HUDEP-2 (cell line): Measurements from ENCODE around the gene TCERG1L.
"Not testable (repeated sequence)": the region's sequence is repeated elsewhere in the genome, so short reads cannot be mapped to it uniquely, and the experiment has no call there.

Source experiments
- DNase-seq, 76 experiments: peaks; one replicate each; lab custom pipeline; 2025; ENCODE audit not compliant: unreplicated experiment in 76 of 76; lab: John Stamatoyannopoulos, UW

Gene TCERG1L, protein sequence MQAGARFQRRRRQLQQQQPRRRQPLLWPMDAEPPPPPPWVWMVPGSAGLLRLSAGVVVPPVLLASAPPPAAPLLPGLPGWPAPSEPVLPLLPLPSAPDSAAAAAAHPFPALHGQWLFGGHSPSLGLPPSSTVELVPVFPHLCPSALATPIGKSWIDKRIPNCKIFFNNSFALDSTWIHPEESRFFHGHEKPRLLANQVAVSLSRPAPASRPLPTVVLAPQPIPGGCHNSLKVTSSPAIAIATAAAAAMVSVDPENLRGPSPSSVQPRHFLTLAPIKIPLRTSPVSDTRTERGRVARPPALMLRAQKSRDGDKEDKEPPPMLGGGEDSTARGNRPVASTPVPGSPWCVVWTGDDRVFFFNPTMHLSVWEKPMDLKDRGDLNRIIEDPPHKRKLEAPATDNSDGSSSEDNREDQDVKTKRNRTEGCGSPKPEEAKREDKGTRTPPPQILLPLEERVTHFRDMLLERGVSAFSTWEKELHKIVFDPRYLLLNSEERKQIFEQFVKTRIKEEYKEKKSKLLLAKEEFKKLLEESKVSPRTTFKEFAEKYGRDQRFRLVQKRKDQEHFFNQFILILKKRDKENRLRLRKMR

DNA sequence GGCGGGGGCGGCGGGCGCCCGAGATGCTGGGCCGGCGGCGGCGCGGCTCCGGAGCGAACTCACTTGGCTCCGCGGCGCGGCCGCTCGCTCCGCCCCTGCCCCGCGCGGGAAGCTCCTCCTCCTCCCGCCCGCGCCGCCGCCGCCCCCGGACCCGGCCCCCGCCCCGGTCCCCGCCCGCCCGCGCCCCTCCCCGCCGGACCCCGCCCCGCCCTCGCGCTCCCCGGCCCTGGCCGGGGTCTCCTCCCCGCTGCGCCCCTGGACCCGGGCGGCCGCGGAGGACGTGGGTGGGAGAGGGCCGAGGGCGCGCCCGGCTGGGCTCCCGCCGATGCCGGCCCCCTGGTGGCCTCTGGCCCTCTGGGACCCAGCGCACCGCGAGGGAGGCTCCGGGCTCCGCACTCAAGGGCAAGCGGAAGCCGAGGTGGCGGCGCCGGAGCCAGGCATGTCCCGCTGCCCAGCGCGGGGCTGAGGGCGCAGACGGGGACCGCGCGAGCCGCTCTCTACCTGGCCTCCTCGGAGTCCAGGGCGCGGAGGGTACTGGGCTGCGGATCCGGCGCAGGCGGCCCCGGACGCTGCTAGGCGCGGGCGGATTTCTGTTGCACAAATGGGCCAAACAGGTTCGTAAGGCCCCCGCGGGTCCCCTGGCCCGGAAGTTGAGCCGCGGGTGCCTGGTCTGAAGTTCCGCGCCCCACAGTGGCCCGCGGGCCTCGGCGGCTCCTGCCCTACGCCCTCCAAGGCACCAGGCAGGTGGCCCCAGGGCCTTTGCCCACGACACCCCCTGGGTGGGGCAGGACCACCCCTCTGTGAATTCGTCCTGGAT is at the start of gene TCERG1L:
Gene TCERG1L (minus strand): TSS at position 61 of the 817 bp plus-strand sequence. CDS start 86 bp downstream, outside the sequence.
- no peak for DNase-seq

DNA sequence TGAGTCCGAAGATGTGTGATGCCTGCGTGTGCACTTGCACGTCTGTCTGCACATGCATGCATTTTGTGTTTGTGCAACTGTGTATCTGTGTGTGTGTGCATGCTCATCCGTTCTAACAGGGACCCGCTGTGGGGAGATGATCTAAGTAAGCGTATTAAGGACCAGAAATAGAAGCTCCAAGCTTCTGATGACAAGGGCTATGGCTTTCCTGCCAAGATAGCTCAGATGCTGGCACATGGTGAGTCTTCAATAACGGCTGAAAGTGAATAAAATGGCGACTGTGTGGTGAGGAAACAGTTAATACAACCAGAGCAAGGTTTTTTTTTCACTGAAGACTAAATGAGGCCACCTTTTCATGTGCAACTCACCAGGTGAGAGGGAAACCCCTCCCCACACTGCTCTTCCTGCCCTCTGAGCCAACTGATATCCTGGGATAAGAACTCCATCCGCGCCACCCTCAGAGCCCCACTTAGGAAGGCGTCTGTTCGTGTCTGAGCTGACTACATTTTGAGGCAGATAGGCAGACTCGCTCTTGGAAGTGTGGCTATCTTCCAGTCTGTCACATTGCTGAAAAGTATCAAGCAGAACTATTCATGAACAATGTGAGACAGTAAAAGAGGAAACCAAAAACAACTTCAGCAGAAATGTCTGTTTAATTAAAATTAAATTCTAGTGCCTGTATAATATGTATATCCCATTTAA is 47.4 kb upstream of the TCERG1L start:
- DNase-seq = no peak

- no peak for DNase-seq
These were observed 44.9 kb upstream of the TCERG1L start for GRCh38 chr10:131356442-131356841.

DNA sequence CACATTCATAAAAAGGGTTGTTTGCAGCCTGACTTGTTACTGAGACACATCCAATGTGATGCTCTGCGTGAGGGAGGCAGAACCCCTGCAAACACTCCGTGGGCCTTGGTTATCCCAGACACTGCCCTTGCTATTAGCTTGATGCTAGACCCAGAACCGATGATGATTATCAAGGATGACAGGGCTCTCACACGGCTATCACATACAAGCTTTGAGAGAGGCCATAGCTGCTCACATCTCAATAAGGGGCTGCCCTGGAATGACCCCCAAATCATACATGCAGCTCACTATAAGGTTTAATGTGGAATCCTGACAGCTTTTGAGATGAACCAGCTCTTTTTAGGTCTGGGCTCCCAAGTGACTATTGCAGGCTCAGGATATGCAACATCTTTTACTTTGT is 44.4 kb upstream of the TCERG1L start:
- no peak for DNase-seq

GRCh38 chr10:131355056-131355455 is 43.5 kb upstream of the TCERG1L start:
- DNase-seq = no peak

GRCh38 chr10:131354380-131354779 is 42.9 kb upstream of the TCERG1L start:
- DNase-seq = peak in 5 of 76 experiments; percentile 1 to 11 (median 5)

DNA sequence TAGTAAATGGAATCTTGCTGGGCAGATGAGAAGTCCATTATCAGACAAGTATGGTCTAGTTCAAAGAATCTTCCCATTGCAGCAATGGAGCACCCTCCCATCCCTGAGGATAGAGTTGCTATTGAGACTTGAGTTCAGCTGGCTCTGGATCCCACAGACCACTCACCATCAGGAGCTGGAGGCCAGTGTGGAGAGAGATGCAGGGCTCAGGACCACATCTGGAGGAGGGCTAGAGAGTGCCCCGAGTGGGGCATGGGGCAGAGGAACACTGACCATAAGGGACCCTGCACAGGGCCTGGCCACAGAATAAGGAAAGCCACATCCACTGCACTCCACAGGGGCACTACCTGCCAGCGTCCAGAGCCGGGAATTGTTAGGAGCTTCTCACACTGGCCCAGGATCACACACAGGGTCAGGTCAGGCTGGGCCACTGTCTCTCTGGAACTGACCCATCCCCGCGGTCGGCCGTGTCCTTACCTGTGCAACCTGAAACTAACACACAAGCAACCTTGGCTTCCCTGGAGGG is 41.3 kb upstream of the TCERG1L start:
- DNase-seq = no peak

DNA sequence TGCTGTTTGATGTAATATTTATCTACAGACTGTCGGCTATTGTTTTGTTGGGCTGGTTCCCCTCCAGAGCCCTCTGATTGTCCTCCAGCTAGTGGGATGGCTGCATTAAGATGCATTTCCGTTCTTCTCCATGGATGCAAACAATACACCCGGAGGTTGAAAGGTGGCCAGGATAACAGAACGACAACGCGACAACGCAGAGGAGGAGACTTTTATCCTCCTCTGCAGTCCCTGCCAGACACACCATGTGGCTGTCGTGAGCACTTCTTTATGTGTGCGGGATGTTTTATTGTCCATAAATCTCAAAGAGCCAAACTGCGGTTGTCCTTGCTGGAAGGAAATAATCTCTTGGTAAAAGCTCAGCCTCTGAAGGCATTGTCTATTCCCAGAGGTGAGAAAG is 39.1 kb upstream of the TCERG1L start:
- DNase-seq = no peak

GRCh38 chr10:131350245-131350644 is 38.7 kb upstream of the TCERG1L start:
- DNase-seq = no peak

DNA sequence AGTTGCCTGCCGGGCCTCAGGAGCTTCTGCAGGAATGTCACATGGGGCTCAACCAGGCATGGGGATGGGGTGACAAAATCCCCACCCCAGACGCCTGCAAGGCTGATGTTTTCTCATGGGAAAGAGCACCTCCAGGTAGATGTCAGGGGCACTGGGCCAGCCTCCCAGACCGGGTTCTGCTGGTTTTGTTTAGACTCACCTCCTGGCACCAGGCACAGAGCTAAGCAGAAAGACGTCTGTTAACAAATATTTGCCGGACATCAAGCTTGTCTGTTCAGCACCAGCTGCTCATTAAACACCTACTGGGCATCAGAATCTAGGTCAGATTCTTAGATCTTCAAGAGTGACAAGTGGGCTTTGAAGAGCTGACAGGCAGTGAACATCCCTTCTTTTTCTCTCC is 34.9 kb upstream of the TCERG1L start:
- DNase-seq = no peak

DNA sequence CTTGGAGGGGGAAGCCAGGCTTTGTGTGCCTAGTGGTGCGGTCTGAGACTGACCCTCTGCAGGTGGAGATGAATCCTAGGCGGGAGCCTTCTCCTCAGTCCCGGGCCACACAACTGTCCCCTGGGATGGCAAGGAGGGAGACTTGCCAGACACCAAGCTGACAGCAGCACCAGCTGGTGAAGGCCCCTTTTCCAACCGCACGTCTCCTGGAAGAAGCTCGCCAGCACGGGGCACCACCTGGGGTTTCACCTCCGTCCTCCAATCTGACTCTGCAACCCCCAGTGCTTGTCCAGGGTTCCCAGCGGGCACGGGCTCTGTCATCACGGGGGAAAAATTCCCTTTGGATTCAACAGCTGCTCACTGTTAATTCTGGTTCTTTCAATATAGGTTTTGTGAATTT is 34.2 kb upstream of the TCERG1L start:
- no peak for DNase-seq

DNA sequence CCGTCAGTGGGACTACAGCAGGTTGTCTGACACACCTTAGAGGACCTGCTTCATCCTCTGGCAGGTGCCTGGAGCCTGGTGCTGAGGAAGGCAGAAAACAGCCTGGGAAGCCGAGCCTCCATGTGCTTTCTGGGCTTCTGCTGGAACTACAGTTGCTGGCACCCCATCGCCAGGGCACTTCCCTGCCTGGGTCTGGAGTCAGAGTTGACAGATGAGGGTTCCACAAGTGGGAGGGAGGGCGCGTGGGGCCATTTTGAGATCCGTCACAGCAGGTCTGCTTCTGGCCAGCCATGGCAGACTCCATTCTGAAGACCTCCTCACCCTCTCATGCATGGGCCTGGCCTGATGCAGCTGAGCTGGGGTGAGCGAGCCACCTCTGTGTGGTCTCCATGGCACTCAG is 33.2 kb upstream of the TCERG1L start:
- DNase-seq = no peak

DNA sequence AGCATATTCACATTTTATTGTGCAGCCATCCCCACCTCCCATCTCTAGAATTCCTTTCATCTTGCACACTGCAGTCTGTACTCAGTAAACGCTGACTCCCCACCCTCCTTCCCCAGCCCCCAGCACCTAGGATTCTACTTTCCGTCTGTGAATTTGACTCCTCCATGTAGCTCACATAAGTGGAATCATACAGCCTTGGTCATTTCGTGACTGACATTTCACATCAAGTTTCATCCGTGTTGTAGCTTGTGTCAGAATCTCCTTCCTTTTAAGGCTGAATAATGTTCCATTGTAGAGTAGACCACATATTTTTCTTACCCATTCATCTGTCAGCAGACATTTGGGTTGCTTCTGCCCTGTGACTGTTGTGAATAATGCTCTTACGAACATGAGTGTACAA is 26.2 kb upstream of the TCERG1L start:
- no peak for DNase-seq

- DNase-seq = no peak
These were observed 21.3 kb upstream of the TCERG1L start for GRCh38 chr10:131332821-131333220.

DNA sequence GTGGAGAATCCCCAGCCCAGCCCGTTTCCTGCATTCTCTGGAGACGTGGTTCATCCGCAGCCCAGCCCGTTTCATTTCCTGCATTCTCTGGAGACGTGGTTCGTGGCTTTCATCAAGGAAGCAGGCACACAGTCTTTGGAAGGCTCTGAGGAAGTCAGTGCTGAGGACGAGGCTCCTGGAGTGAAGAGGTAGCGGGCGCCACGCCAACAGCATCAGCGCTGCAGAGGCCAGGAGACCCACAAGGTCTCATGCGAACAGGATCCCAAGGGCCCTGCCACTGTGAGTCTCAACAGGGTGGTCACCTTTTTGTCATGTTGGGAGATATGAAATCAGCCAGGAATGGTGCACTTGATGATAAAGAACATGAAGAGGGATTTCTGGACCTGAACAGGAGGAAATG is 12.4 kb upstream of the TCERG1L start:
- DNase-seq = no peak

GRCh38 chr10:131323025-131323424 is 11.5 kb upstream of the TCERG1L start:
- no peak for DNase-seq

DNA sequence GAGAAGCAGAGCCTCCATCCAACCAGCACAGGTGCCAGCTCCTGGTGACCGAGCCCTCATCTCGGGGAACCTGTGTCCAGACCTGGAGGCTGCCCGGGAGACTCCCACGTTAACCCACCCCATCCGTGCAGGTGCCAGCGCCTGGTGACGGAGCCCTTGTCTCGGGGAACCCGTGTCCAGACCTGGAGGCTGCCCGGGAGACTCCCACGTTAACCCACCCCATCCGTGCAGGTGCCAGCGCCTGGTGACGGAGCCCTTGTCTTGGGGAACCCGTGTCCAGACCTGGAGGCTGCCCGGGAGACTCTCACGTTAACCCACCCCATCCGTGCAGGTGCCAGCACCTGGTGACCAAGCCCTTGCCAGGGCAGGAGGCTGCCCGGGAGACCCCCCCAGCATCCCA is 11.1 kb upstream of the TCERG1L start:
- DNase-seq = not testable (repeated sequence)

DNA sequence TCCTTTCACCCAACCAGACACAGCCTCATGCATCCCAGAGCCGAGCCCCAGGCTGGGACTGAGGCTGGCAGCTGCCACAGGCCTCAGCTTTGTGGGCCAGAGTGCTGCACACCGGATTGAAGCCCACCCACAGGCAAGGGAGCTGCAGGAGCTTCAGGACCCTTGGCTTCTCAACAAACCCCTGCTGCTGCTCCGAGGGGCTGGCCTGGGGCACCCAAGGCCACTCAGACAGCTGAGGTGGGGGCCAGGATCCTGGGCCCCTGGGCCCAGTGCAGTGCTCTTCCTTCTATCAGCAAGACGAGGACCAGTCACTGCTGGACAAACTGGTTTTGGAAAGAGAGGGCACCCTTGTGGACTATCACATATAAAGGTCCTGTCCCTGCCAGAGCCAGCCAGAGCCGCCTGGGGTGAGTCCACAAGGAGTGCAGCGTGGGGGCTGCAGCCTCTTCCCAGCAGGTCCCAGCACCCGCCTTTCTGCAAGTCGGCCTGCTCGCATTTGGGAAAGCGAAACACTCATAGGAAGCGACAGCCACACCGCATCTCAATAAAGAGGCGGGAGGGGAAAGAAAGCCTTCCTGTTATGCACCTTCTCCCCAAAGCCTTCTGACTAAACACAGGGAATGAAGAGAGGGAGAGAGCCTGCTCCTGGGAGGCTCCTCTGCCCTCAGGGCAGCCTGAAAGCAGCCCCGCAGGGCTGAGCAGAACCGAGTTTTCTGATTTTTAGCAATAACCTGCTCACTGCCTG is 9.5 kb upstream of the TCERG1L start:
- no peak for DNase-seq

- DNase-seq = no peak
These were observed 7.3 kb upstream of the TCERG1L start for GRCh38 chr10:131318814-131319213.

DNA sequence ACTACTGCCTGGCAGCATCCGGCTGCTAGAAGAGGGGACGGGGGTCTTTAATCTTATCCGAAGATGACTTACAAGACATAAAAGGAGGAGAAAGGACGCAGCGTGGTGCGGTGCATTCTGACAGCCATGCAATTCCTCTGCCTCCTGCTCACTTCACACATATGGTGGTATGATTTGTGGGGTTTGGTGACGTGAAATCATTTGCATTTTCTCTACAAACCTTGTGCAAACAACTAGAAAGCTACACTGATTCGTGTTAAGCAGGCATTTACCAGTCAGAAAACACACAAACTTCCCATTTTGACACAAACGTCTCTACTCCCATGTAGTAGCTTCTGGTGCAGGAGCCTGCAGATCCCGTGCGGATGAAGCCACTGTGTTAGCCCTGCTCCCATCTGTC is 6.8 kb upstream of the TCERG1L start:
- DNase-seq = no peak
